K562 (cell line): ENCODE data around the gene TLNRD1. TPM values are rescaled to one million over a fixed set of nuclear protein-coding genes. Genes with fewer than 3 reads are reported as not detected.

Experiments used
- CBFA2T3 ChIP-seq: fragments of 450-650 bp; IDR thresholded peaks from 2 replicates; pipeline ENCODE4 v1.6.1; 2017
- DPF2 ChIP-seq: fragments of 450-650 bp; IDR thresholded peaks from 2 replicates; pipeline ENCODE4 v1.6.1; 2016
- HDAC2 ChIP-seq: fragments of 450-650 bp; IDR thresholded peaks from 2 replicates; pipeline ENCODE4 v1.6.1; 2016; ENCODE audit warnings: mild to moderate bottlenecking
- JUND ChIP-seq, 2 experiments: IDR thresholded peaks; 2 replicates in 1 of 2; 3 replicates in 1 of 2; pipeline ENCODE4 v1.6.1; 2011; ENCODE audit warnings: borderline replicate concordance in 2 of 2, low read depth in 2 of 2, low read length in 2 of 2, improper control_type of control experiment in 1 of 2, missing biosample characterization in 1 of 2, missing genetic modification characterization in 1 of 2, missing genetic modification reagents in 1 of 2
- RERE ChIP-seq: sonication (generic); formaldehyde crosslinking; IDR thresholded peaks from 2 replicates; pipeline ENCODE4 v1.8.0; 2023; ENCODE audit warnings: missing genetic modification reagents, mild to moderate bottlenecking, borderline replicate concordance
- polyA plus RNA-seq, 8 experiments: library from polyadenylated mRNA; depleted of rRNA in 4 of 8; stranded (reverse) in 5 of 8; unstranded in 3 of 8; fragments of >200 nt; fragmentation: Nextera tagmentation in 2 of 8; fragmentation: Illumina TruSeq in 1 of 8; extraction: Ambion mirVana in 2 of 8; extraction: Trizol in 1 of 8; gene quantifications; 2 replicates each; pipeline versions ENCODE4 v1.2.1 to v1.2.3, GENCODE V29; 2011 to 2014; ENCODE audit warnings: inconsistent platforms in 1 of 8, missing spikeins in 1 of 8
- total RNA-seq, 7 experiments: library from RNA; depleted of rRNA in 6 of 7; stranded (reverse); fragments of >200 nt in 6 of 7; fragmentation: Illumina TruSeq in 2 of 7; extraction: Trizol in 2 of 7; gene quantifications; 2 replicates each; pipeline versions ENCODE4 v1.2.1 to v1.2.3, GENCODE V29; 2011 to 2021; ENCODE audit warnings: low replicate concordance in 1 of 7

The TLNRD1 gene
- total and polyA plus RNA-seq, 9 of the 15 experiments (the other 6 are each of a cell fraction or from before 2014, with no cell fraction given): 1.1 to 33.1 (median 5.7) TPM

- TF ChIP-seq DPF2 (peak; percentile 34; the same call in 1 of the 2 replicates), RERE (no peak), JUND (IDR thresholded peaks at IDR 0.05; ENCODE audit: borderline replicate concordance, low read depth, low read length) (no peak), JUND (tag; IDR thresholded peaks at IDR 0.05; ENCODE audit: borderline replicate concordance, low read depth, low read length) (no peak), CBFA2T3 (peak; percentile 67), HDAC2 (peak; percentile 1; the same call in 1 of the 2 replicates)
Observed at GRCh38 chr15:81043935-81044575, 43.3 kb downstream of the TLNRD1 start (continued).
